Ovary (tissue), 9 donors: ENCODE data around the gene SKP1. TPM values are rescaled to one million over a fixed set of nuclear protein-coding genes. Genes with fewer than 3 reads are reported as not detected.

ENCODE experiments used
- DNase-seq, 5 donors: peaks; one replicate each; pipeline ENCODE4 v3.0.0-alpha.2; 2019 to 2020
- H3K27ac ChIP-seq, 2 donors: fragments of 200-600 bp; one replicate each; pipeline versions ENCODE4 v1.5.1 to v1.8.0; 2019 to 2022
- H3K27me3 ChIP-seq: fragments of 200-600 bp; one replicate; pipeline ENCODE4 v1.8.0; 2022
- H3K36me3 ChIP-seq: fragments of 200-600 bp; sonication (generic); one replicate; pipeline ENCODE4 v1.5.1; 2019
- H3K4me1 ChIP-seq: one replicate; pipeline ENCODE4 v1.8.1; 2013; ENCODE audit warnings: mild to moderate bottlenecking, moderate library complexity; ENCODE audit not compliant: insufficient read depth
- H3K4me3 ChIP-seq: fragments of 200-600 bp; sonication (generic); one replicate; pipeline ENCODE4 v1.5.1; 2017
- H3K9me3 ChIP-seq, 2 donors: fragments of 200-600 bp in 1 of 2; sonication (generic) in 1 of 2; one replicate each; pipeline versions ENCODE4 v1.5.1 to v1.8.1; 2013 to 2019; ENCODE audit warnings: mild to moderate bottlenecking in 1 of 2, moderate library complexity in 1 of 2
- EP300 ChIP-seq: sonication (generic); formaldehyde crosslinking; IDR thresholded peaks from one replicate; pipeline ENCODE4 v1.6.1; 2017; ENCODE audit warnings: antibody characterized with exemption
- POLR2A ChIP-seq: fragments of 450-650 bp; IDR thresholded peaks from one replicate; pipeline ENCODE4 v1.6.1; 2017; ENCODE audit warnings: antibody characterized with exemption, mild to moderate bottlenecking, moderate library complexity
- WGBS, 3 donors: extraction: QIAGEN DNeasy Blood & Tissue Kit in 1 of 3; methylation state at CpG; one replicate each; pipeline versions ENCODE4 v1.1.5 to v1.1.7; 2013 to 2017; 5-methylcytosine and 5-hydroxymethylcytosine counted together
- intact Hi-C, 4 donors: fragments of 100-400 bp; cut with DNase I; formaldehyde crosslinking; loops; one replicate each; pipeline versions ENCODE4 v1.11.0 to v1.15.1; 2022 to 2023
- polyA plus RNA-seq, 2 donors: library from polyadenylated mRNA; stranded (reverse); fragments of 200-250 nt in 1 of 2; fragments of 350-450 nt in 1 of 2; fragmentation: Illumina TruSeq in 1 of 2; extraction: RNeasy Lipid Tissue Mini Kit (QIAGEN cat#74804) in 1 of 2; gene quantifications; one replicate each; pipeline ENCODE4 v1.2.3, GENCODE V29; 2013 to 2014
- total RNA-seq, 7 donors: library from RNA; depleted of rRNA in 2 of 7; stranded (reverse); fragments of >200 nt in 2 of 7; fragmentation: NEBNext Ultra II Directional in 3 of 7; extraction: Animal tissue kit (Norgen Biotek cat#: 25700) in 3 of 7; gene quantifications; one replicate each; pipeline versions ENCODE4 v1.1.0 to v1.2.4, GENCODE V29; 2016 to 2023
- TF ChIP-seq, protein P1 (sequence below), 3 donors: fragments of 450-650 bp in 2 of 3; fragments of 200-600 bp in 1 of 3; IDR thresholded peaks; one replicate each; pipeline versions ENCODE4 v1.5.1 to v1.8.0; 2016 to 2022; ENCODE audit warnings: antibody characterized with exemption in 3 of 3, mild to moderate bottlenecking in 1 of 3
- donor health status: DM: no; HTN: no; CAD: no; lungs with moderate emphysema.
- donor health status: DM: no; HTN: no; CAD: no.
- donor health status: Bipolar disorder and iron deficiency.
- donor health status: DM: yes; HTN: yes; CAD: no.
- donor health status: DM: no; HTN: no; CAD: no.
- donor health status: DM: yes; HTN: yes; CAD: no.

SKP1 gene
- total and polyA plus RNA-seq, 9 donors, result 263 to 1,077 (median 388) TPM

DNA sequence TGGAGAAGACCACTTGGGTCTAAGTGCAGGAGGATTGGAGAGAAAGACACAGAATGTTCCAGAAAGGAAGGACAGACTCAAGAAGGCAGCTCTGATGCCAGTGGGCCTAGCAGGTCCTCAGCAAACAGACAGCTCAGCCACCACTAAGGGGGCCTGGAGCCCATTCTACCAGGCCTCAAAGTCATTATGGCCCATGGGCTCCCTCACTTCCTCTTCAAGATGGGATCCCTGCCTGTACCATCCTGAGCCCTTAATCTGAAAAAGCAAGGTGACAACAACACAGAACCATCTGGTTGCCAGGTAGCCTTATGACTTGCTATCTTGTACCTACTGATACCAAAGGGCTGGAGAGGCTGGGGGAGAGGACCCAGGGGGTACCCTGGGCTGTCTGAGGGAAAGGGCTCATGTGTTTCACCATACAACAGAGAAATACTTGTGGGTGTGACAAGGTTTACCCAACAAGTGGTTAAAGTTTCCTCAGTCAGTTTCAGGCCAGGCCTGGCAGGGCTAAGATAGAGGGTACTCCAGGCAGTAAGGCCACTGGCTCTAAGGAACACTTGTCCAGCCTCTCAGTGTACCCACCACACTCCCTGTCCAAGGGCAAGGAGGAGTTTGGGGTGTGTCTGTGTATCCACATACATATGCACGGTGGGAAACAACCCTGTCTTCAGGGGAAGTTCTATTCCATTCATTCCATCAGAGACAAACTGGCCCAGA is 31.6 kb downstream of the SKP1 start:
- H3K9me3 ChIP-seq, result no peaks in the 10 kb centered on the region
- intact Hi-C loops, result loop anchor here in 1 of 4 donors (10.0 kb wide), 1 partner anchor 100 kb away; no protein-coding TSS in a partner anchor
- no peak for TF ChIP-seq EP300
- TF ChIP-seq POLR2A, result no peak
- TF ChIP-seq, protein P1, sequence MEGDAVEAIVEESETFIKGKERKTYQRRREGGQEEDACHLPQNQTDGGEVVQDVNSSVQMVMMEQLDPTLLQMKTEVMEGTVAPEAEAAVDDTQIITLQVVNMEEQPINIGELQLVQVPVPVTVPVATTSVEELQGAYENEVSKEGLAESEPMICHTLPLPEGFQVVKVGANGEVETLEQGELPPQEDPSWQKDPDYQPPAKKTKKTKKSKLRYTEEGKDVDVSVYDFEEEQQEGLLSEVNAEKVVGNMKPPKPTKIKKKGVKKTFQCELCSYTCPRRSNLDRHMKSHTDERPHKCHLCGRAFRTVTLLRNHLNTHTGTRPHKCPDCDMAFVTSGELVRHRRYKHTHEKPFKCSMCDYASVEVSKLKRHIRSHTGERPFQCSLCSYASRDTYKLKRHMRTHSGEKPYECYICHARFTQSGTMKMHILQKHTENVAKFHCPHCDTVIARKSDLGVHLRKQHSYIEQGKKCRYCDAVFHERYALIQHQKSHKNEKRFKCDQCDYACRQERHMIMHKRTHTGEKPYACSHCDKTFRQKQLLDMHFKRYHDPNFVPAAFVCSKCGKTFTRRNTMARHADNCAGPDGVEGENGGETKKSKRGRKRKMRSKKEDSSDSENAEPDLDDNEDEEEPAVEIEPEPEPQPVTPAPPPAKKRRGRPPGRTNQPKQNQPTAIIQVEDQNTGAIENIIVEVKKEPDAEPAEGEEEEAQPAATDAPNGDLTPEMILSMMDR (IDR thresholded peaks at IDR 0.05), result no peak
- no peak overlapping the region for H3K4me3 ChIP-seq
- no peaks in the 10 kb centered on the region for H3K27me3 ChIP-seq
- WGBS, 3 donors, result 55 to 71% (median 58%) methylated on average over 1 of the region's 1 CpG
- DNase-seq, result no peak
- H3K4me1 ChIP-seq, result peaks cover 1% of the 10 kb centered on the region
- no peaks in the 10 kb centered on the region for H3K36me3 ChIP-seq
- no peak overlapping the region for H3K27ac ChIP-seq

DNA sequence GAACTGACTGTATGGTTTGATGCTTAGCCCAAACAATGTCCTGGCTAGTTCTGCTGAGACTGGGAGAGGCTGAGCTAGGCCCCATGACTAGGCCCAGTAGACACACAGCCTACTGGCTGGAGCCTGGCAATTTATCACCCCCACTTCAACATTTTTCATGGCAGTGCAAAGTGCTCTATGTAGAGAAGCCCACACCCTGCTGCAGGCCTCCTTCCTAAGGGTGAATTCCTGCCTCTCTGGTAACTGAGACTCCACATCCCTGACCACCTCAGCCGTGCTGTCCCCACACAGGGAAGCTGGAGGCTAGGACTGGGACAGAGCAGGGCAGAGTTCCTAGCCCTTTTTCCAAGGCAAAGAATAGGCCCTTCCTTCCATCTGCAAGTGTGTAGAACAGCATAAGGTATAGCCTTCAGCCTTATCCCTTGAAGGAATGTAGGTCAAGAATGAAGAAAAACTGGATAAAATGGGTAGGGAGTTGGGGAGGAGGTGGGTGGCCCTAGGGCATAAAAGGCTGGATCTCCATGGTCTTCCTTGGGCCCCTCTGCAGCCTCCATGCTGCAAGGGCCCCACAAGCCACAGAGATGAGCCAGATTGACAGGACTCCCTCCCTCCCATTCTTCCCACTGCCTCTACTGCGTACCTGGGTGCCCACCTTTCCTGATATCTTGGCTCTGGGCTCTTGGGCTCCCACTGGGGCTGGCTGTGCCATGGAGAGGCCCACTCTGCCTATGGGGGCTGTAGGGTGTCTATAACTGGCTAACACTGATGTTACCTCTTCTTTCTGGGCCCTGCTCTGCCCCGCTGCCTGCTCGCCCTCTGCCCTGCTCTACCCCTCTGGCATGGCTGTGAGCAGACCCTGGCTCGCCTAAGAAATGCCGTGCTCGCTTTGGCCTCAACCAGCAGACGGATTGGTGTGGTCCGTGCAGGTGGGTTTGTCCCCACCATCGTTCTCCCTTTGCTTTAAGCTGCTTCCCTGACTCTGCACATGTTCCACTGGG is 32.5 kb downstream of the SKP1 start:
- no peak for TF ChIP-seq POLR2A
- TF ChIP-seq, protein P1 (IDR thresholded peaks at IDR 0.05), result no peak
- TF ChIP-seq EP300, result no peak
- intact Hi-C loops, result loop anchor here in 3 of 4 donors (5.0 to 10.0 kb wide), 2 partner anchors 99 to 102 kb away; no protein-coding TSS in a partner anchor
- no peaks in the 10 kb centered on the region for H3K9me3 ChIP-seq
- H3K27ac ChIP-seq, result no peak overlapping the region
- H3K36me3 ChIP-seq, result no peaks in the 10 kb centered on the region
- WGBS, 3 donors, result 93 to 95% (median 94%) methylated on average over 10 of the region's 10 CpGs
- no peak overlapping the region for H3K4me3 ChIP-seq
- no peaks in the 10 kb centered on the region for H3K27me3 ChIP-seq
- peaks cover 1% of the 10 kb centered on the region for H3K4me1 ChIP-seq
- peak in 1 of 5 donors; percentile 24 for DNase-seq

DNA sequence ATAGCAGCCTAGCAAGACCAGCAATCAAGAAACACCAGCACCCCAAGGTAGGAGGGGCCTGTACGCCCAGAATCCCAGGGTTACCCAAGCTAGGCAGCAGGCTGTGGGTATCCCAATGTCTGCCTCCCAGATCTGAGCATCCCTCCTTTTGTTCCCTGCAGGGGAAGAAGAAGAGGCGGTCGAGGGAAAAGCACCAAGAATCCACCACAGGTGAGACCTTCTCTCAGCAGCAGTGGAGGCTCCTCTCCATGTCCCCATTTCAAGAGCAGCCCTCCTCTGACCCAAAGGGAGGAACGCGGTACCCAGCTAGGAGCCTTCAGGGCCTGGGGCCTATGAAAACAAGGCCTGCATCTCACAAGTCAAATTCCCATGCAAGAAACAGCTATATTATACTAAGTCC is 33.3 kb downstream of the SKP1 start:
- intact Hi-C loops, result loop anchor here in 3 of 4 donors (5.0 to 10.0 kb wide), 2 partner anchors 99 to 101 kb away; no protein-coding TSS in a partner anchor
- Histone ChIP-seq H3K9me3 (no peaks in the 10 kb centered on the region), H3K4me3 (no peak overlapping the region), H3K27me3 (no peaks in the 10 kb centered on the region), H3K4me1 (peaks cover 1% of the 10 kb centered on the region), H3K36me3 (no peaks in the 10 kb centered on the region), H3K27ac (no peak overlapping the region)
- peak in 1 of 5 donors; percentile 8 for DNase-seq
- 90 to 97% (median 90%) methylated on average over 5 of the region's 5 CpGs for WGBS, 3 donors
- TF ChIP-seq, protein P1 (IDR thresholded peaks at IDR 0.05), result no peak
- TF ChIP-seq EP300 (no peak), POLR2A (no peak)

DNA sequence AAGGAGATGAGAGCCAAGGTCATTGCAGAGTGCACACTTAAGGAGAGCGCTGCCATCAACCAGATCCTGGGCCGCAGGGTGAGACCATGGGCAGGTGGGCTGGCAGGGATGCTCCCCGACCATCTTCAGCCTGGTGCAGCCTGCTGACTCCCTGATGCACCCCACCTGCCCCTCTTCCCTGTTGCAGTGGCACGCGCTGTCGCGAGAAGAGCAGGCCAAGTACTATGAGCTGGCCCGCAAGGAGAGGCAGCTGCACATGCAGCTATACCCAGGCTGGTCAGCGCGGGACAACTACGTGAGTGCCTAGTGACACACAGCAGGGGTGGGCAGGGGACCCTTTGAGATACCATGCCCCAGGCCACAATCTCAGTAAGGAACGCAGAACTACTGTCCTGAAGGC is 33.9 kb downstream of the SKP1 start:
- Histone ChIP-seq H3K9me3 (no peaks in the 10 kb centered on the region), H3K4me1 (peaks cover 1% of the 10 kb centered on the region), H3K27me3 (no peaks in the 10 kb centered on the region), H3K27ac (no peak overlapping the region), H3K4me3 (no peak overlapping the region), H3K36me3 (no peaks in the 10 kb centered on the region)
- 89 to 93% (median 89%) methylated on average over 10 to 12 of the region's 12 CpGs for WGBS, 3 donors
- DNase-seq, result peak in 1 of 5 donors; percentile 21
- TF ChIP-seq, protein P1 (IDR thresholded peaks at IDR 0.05), result no peak
- TF ChIP-seq EP300 (no peak), POLR2A (no peak)
- intact Hi-C loops, result loop anchor here in 3 of 4 donors (5.0 to 10.0 kb wide), 2 partner anchors 98 to 101 kb away; no protein-coding TSS in a partner anchor
